BLaER1 treated with 17β-estradiol and CSF1 and Interleukin-3, amounts not matched to agents 10 nM and 100 nM (cell line): Measurements from ENCODE around the gene GABRA5.

Experiments used
- H3K27ac ChIP-seq, 11 experiments: shearing (Covaris generic); formaldehyde crosslinking; 2 replicates each; pipeline ENCODE4 v1.8.1; 2022
- H3K27me3 ChIP-seq, 11 experiments: shearing (Covaris generic); formaldehyde crosslinking; 2 replicates each; pipeline ENCODE4 v1.8.1; 2022
- H3K36me3 ChIP-seq, 11 experiments: shearing (Covaris generic); formaldehyde crosslinking; 2 replicates each; pipeline ENCODE4 v1.8.1; 2022
- H3K4me1 ChIP-seq, 10 experiments: shearing (Covaris generic); formaldehyde crosslinking; 2 replicates each; pipeline ENCODE4 v1.8.1; 2022
- H3K4me2 ChIP-seq, 11 experiments: shearing (Covaris generic); formaldehyde crosslinking; 2 replicates each; pipeline ENCODE4 v1.8.1; 2022
- H3K4me3 ChIP-seq, 10 experiments: shearing (Covaris generic); formaldehyde crosslinking; 2 replicates each; pipeline ENCODE4 v1.8.1; 2022
- H3K9ac ChIP-seq, 11 experiments: shearing (Covaris generic); formaldehyde crosslinking; 2 replicates each; pipeline ENCODE4 v1.8.1; 2022
- H3K9me3 ChIP-seq, 11 experiments: shearing (Covaris generic); formaldehyde crosslinking; replicated peaks in 1 of 11; 2 replicates each; pipeline ENCODE4 v1.8.1; 2022
- H4K20me1 ChIP-seq, 11 experiments: shearing (Covaris generic); formaldehyde crosslinking; 2 replicates each; pipeline ENCODE4 v1.8.1; 2022
- Cebpa-rat ChIP-seq, 11 experiments: shearing (Covaris generic); IDR thresholded peaks; 2 replicates each; pipeline ENCODE4 v1.8.1; 2022

The GABRA5 gene

GRCh38 chr15:26928051-26928450 is 61.2 kb downstream of the GABRA5 start:
- Histone ChIP-seq H4K20me1 (no peaks in the 10 kb centered on the region), H3K9ac (no peak overlapping the region), H3K27ac (no peak overlapping the region), H3K4me3 (no peak overlapping the region), H3K27me3 (no peaks in the 10 kb centered on the region), H3K36me3 (no peaks in the 10 kb centered on the region), H3K4me2 (no peak overlapping the region), H3K9me3 (peaks cover 0 to 6% (median 0%) of the 10 kb centered on the region in 11 experiments; a peak in 1 of 22 replicates), H3K4me1 (no peaks in the 10 kb centered on the region)
- no peak for TF ChIP-seq Cebpa-rat (IDR thresholded peaks at IDR 0.05)

- Histone ChIP-seq H3K27ac (no peak overlapping the region), H3K4me3 (no peak overlapping the region), H3K36me3 (no peaks in the 10 kb centered on the region), H4K20me1 (no peaks in the 10 kb centered on the region), H3K27me3 (no peaks in the 10 kb centered on the region), H3K9me3 (peaks cover 0 to 6% (median 0%) of the 10 kb centered on the region in 11 experiments; a peak in 1 of 22 replicates), H3K9ac (no peak overlapping the region), H3K4me1 (no peaks in the 10 kb centered on the region), H3K4me2 (no peak overlapping the region)
- TF ChIP-seq Cebpa-rat (IDR thresholded peaks at IDR 0.05): no peak
Observed at GRCh38 chr15:26929588-26929987, 62.7 kb downstream of the GABRA5 start.

GRCh38 chr15:26934848-26935247 is 68.0 kb downstream of the GABRA5 start:
- no peaks in the 10 kb centered on the region for H3K36me3 ChIP-seq
- no peak overlapping the region for H3K4me2 ChIP-seq
- H3K27me3 ChIP-seq: no peaks in the 10 kb centered on the region
- H3K4me1 ChIP-seq: no peaks in the 10 kb centered on the region
- no peak overlapping the region for H3K9ac ChIP-seq
- H3K4me3 ChIP-seq: no peak overlapping the region
- H3K27ac ChIP-seq: no peak overlapping the region
- no peak for TF ChIP-seq Cebpa-rat (IDR thresholded peaks at IDR 0.05)
- no peaks in the 10 kb centered on the region for H3K9me3 ChIP-seq
- H4K20me1 ChIP-seq: 0 out of 22 replicates have a peak, but pooled peaks cover 0 to 7% (median 0%) of the 10 kb centered on the region in 11 experiments

- no peak overlapping the region for H3K9ac ChIP-seq
- no peaks in the 10 kb centered on the region for H3K9me3 ChIP-seq
- no peak overlapping the region for H3K27ac ChIP-seq
- H4K20me1 ChIP-seq: 0 out of 22 replicates have a peak, but pooled peaks cover 0 to 7% (median 0%) of the 10 kb centered on the region in 11 experiments
- H3K4me3 ChIP-seq: no peak overlapping the region
- H3K4me1 ChIP-seq: no peaks in the 10 kb centered on the region
- no peaks in the 10 kb centered on the region for H3K27me3 ChIP-seq
- no peak for TF ChIP-seq Cebpa-rat (IDR thresholded peaks at IDR 0.05)
- no peak overlapping the region for H3K4me2 ChIP-seq
- H3K36me3 ChIP-seq: no peaks in the 10 kb centered on the region
Observed at GRCh38 chr15:26935322-26935721, 68.5 kb downstream of the GABRA5 start.

- Histone ChIP-seq H3K9me3 (no peaks in the 10 kb centered on the region), H4K20me1 (0 out of 22 replicates have a peak, but pooled peaks cover 0 to 7% (median 0%) of the 10 kb centered on the region in 11 experiments), H3K4me3 (no peak overlapping the region), H3K4me2 (no peak overlapping the region), H3K36me3 (no peaks in the 10 kb centered on the region), H3K27me3 (no peaks in the 10 kb centered on the region), H3K4me1 (no peaks in the 10 kb centered on the region), H3K9ac (no peak overlapping the region), H3K27ac (no peak overlapping the region)
- no peak for TF ChIP-seq Cebpa-rat (IDR thresholded peaks at IDR 0.05)
Observed at GRCh38 chr15:26936502-26936901, 69.6 kb downstream of the GABRA5 start.

GRCh38 chr15:26937134-26937533 is 70.3 kb downstream of the GABRA5 start:
- Histone ChIP-seq H3K27ac (no peak overlapping the region), H3K4me2 (no peak overlapping the region), H3K36me3 (no peaks in the 10 kb centered on the region), H3K9ac (no peak overlapping the region), H3K9me3 (no peaks in the 10 kb centered on the region), H3K4me3 (no peak overlapping the region), H3K4me1 (no peaks in the 10 kb centered on the region), H4K20me1 (0 out of 22 replicates have a peak, but pooled peaks cover 0 to 7% (median 0%) of the 10 kb centered on the region in 11 experiments), H3K27me3 (no peaks in the 10 kb centered on the region)
- TF ChIP-seq Cebpa-rat (IDR thresholded peaks at IDR 0.05): no peak

GRCh38 chr15:26939398-26939797 is 72.5 kb downstream of the GABRA5 start:
- Histone ChIP-seq H3K9me3 (no peaks in the 10 kb centered on the region), H3K4me1 (no peaks in the 10 kb centered on the region), H4K20me1 (0 out of 22 replicates have a peak, but pooled peaks cover 0 to 7% (median 0%) of the 10 kb centered on the region in 11 experiments), H3K4me3 (no peak overlapping the region), H3K36me3 (no peaks in the 10 kb centered on the region), H3K27me3 (no peaks in the 10 kb centered on the region), H3K9ac (no peak overlapping the region), H3K27ac (no peak overlapping the region), H3K4me2 (no peak overlapping the region)
- no peak for TF ChIP-seq Cebpa-rat (IDR thresholded peaks at IDR 0.05)

- Histone ChIP-seq H4K20me1 (0 out of 22 replicates have a peak, but pooled peaks cover 0 to 7% (median 0%) of the 10 kb centered on the region in 11 experiments), H3K4me3 (no peak overlapping the region), H3K4me2 (no peak overlapping the region), H3K9ac (no peak overlapping the region), H3K36me3 (no peaks in the 10 kb centered on the region), H3K27me3 (no peaks in the 10 kb centered on the region), H3K27ac (no peak overlapping the region), H3K4me1 (no peaks in the 10 kb centered on the region), H3K9me3 (no peaks in the 10 kb centered on the region)
- no peak for TF ChIP-seq Cebpa-rat (IDR thresholded peaks at IDR 0.05)
Observed at GRCh38 chr15:26941489-26941888, 74.6 kb downstream of the GABRA5 start.

- Histone ChIP-seq H3K36me3 (no peaks in the 10 kb centered on the region), H3K4me1 (no peaks in the 10 kb centered on the region), H3K9me3 (no peaks in the 10 kb centered on the region), H4K20me1 (0 out of 22 replicates have a peak, but pooled peaks cover 0 to 3% (median 0%) of the 10 kb centered on the region in 11 experiments), H3K27ac (no peak overlapping the region), H3K4me2 (no peak overlapping the region), H3K9ac (no peak overlapping the region), H3K4me3 (no peak overlapping the region), H3K27me3 (no peaks in the 10 kb centered on the region)
- no peak for TF ChIP-seq Cebpa-rat (IDR thresholded peaks at IDR 0.05)
Observed at GRCh38 chr15:26943866-26944265, 77.0 kb downstream of the GABRA5 start.

GRCh38 chr15:26945046-26945445 is 78.2 kb downstream of the GABRA5 start:
- Histone ChIP-seq H3K4me3 (no peak overlapping the region), H4K20me1 (no peaks in the 10 kb centered on the region), H3K36me3 (no peaks in the 10 kb centered on the region), H3K27ac (no peak overlapping the region), H3K4me1 (no peaks in the 10 kb centered on the region), H3K4me2 (no peak overlapping the region), H3K9me3 (no peaks in the 10 kb centered on the region), H3K27me3 (no peaks in the 10 kb centered on the region), H3K9ac (no peak overlapping the region)
- TF ChIP-seq Cebpa-rat (IDR thresholded peaks at IDR 0.05): no peak
